H1 (cell line): Measurements from ENCODE around the gene ADGRV1. TPM values are rescaled to one million over a fixed set of nuclear protein-coding genes. Genes with fewer than 3 reads are reported as not detected.

Experiments
- CHD7 ChIP-seq: fragments of 300-600 bp; sonication (generic); IDR thresholded peaks from 2 replicates; pipeline ENCODE4 v1.7.1; 2012; ENCODE audit warnings: low read length, moderate library complexity, mild to moderate bottlenecking, inconsistent platforms; ENCODE audit not compliant: insufficient replicate concordance
- SP1 ChIP-seq: IDR thresholded peaks from 2 replicates; pipeline ENCODE4 v1.6.1; 2011; ENCODE audit warnings: low read depth, low read length
- polyA plus RNA-seq, 7 experiments: library from polyadenylated mRNA; depleted of rRNA in 3 of 7; stranded (reverse) in 5 of 7; unstranded in 2 of 7; fragments of >200 nt in 5 of 7; fragments of 200-250 nt in 2 of 7; gene quantifications; 1 replicate in 5 of 7; 2 replicates in 1 of 7; 4 replicates in 1 of 7; pipeline versions ENCODE4 v1.2.1 to v1.2.3, GENCODE V29; 2011 to 2013; ENCODE audit warnings: missing spikeins in 2 of 7, mixed read lengths in 2 of 7
- total RNA-seq: library from RNA; stranded (reverse); fragmentation: NEBNext Ultra II Directional; extraction: Animal tissue kit (Norgen Biotek cat#: 25700); gene quantifications from 2 replicates; pipeline ENCODE4 v1.2.1, GENCODE V29; 2021

ADGRV1 gene
- total and polyA plus RNA-seq, 2 of the 8 experiments (the other 6 are each of a cell fraction or from before 2014, with no cell fraction given): 53.1 to 62.2 TPM

- TF ChIP-seq CHD7: no peak
- no peak for TF ChIP-seq SP1
Observed at GRCh38 chr5:90956511-90957097, 398.0 kb downstream of the ADGRV1 start (continued).
